ENCODE data around the gene SSR4.

The SSR4 gene

DNA sequence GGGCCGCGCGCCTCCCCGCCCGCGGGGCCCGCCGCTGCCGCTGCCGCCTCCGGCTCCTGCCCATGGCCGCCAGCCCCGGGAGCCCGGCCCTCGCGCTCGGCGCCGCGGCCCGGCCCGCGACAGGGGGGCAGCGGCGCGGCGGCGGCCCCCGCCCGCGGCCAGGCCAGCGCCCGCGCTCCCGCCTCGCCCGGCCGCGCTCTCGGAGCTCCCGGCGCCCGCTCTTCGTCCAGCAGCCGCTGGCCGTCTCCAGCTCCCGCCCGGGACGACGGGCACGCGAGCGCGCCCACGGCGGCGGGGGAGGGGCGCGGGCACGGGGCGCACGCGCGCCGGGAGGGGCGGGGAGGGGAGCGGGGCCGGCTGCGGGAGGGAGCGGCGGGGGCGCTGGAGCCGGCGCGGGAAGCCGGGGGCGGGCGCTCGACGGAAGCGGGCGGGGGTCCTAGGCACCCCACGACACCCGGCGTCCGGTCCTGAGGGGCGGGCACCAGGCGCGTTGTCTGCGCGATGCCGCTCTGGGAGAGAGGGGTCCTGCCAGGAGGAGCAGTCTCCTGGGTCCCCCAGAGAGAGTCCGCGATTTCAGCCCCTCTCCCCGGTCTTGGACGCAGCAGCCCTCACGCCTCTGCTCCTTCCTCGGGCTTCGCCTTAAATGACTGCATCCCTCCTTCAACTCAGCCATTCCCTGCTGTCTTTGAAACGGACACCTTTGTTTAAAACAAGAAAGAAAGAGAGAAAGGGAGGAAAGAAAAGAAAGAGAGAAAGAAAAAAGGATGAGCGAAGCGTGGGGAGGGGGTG is 36.4 kb downstream of the SSR4 start:
- Mint-ChIP-seq H3K27me3 (peaks cover 16% of the 10 kb centered on the region), H3K4me3 (peak overlapping the region; percentile 14), H3K36me3 (no peaks in the 10 kb centered on the region), H3K27ac (no peak overlapping the region), H3K4me1 (peaks cover 6% of the 10 kb centered on the region), H3K9me3 (no peaks in the 10 kb centered on the region)
- DNase-seq (ENCODE audit: low spot score in 2 of 2) (no peak), ATAC-seq (ENCODE audit: low read depth) (no peak)

DNA sequence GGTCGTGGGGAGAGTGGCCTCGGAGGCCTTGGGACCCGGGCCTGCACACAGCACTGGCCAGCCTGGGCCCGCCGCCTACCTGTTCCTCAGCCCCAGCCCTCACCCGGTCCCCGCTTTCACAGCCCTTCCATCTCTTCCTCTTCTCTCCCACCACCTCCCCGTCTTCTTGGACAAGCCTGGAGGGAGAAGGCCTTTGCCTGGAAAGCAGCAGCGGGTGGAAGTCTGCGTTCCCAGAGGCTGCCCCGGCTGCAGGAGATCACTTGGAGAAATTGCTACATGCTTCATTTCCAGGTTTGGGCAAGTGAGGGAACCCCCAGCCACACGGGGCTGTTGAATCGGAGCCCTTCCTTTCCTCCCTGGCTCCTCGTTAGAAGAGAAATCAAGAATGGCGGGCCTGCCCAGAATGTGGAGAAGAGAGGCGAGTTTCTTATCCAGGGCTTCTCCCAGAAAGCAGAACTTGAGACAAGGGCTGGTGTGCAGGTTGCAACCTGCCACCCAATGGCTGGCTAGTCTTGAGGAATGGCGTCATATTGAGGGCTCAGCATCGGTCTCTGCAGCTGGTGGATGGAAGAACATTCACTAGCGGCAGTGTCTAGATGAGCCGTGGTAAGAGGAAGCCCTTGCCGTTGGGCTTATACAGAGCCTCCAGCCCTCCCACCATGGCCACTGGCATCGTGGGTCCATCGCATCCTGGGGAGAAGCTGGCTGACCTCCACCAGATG is 37.1 kb downstream of the SSR4 start:
- H3K4me1 Mint-ChIP-seq, result peaks cover 6% of the 10 kb centered on the region
- H3K27me3 Mint-ChIP-seq, result peaks cover 16% of the 10 kb centered on the region
- no peaks in the 10 kb centered on the region for H3K36me3 Mint-ChIP-seq
- H3K4me3 Mint-ChIP-seq, result peak overlapping the region; percentile 52
- no peaks in the 10 kb centered on the region for H3K9me3 Mint-ChIP-seq
- DNase-seq (ENCODE audit: low spot score in 2 of 2) (no peak), ATAC-seq (ENCODE audit: low read depth) (peak; percentile 27)
- H3K27ac Mint-ChIP-seq, result no peak overlapping the region

DNA sequence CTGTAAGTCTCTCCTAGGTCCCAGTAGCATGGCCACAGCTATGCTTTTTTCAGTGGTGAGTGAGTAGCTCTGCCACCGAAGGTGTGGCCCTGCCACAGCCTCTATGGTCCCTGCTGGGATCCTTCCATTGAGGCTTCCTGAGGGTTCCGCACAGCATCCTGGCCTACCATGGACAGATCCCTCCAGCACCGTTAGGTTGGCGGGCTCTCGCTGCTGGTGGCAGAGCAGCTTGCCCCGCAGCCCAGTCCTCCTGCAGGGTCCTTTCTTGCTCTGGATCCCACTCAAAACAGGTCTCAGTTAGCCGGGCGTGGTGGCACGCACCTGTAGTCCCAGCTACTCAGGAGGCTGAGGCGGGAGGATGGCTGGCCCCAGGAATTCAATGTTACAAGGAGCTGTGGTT is 38.3 kb downstream of the SSR4 start:
- H3K4me3 Mint-ChIP-seq, result no peak overlapping the region
- H3K27me3 Mint-ChIP-seq, result peaks cover 11% of the 10 kb centered on the region
- H3K27ac Mint-ChIP-seq, result no peak overlapping the region
- H3K36me3 Mint-ChIP-seq, result no peaks in the 10 kb centered on the region
- ATAC-seq (ENCODE audit: low read depth) (no peak), DNase-seq (ENCODE audit: low spot score in 2 of 2) (no peak)
- H3K9me3 Mint-ChIP-seq, result no peaks in the 10 kb centered on the region
- peaks cover 3% of the 10 kb centered on the region for H3K4me1 Mint-ChIP-seq

DNA sequence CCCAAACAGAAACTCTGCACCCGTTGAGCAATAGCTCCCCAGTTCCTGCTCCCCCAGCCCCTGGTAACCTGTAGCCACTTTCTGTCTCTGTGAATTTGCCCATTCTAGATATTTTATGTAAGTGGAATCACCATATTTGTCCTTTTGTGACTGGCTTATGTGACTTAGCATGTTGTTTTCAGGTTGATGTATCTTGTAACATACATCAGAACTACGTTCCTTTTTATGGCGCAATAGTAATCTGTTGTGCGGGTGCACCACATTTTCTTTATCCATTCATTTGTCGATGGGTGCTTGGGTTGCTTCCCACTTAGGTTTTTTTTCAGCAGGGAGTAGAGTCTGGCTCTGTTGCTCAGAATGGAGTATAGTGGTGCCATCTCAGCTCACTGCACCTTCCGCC is 42.5 kb downstream of the SSR4 start:
- Mint-ChIP-seq H3K4me1 (no peaks in the 10 kb centered on the region), H3K9me3 (no peaks in the 10 kb centered on the region), H3K4me3 (no peak overlapping the region), H3K27me3 (peaks cover 6% of the 10 kb centered on the region), H3K27ac (no peak overlapping the region), H3K36me3 (no peaks in the 10 kb centered on the region)
- ATAC-seq (ENCODE audit: low read depth) (no peak), DNase-seq (ENCODE audit: low spot score in 2 of 2) (no peak)

DNA sequence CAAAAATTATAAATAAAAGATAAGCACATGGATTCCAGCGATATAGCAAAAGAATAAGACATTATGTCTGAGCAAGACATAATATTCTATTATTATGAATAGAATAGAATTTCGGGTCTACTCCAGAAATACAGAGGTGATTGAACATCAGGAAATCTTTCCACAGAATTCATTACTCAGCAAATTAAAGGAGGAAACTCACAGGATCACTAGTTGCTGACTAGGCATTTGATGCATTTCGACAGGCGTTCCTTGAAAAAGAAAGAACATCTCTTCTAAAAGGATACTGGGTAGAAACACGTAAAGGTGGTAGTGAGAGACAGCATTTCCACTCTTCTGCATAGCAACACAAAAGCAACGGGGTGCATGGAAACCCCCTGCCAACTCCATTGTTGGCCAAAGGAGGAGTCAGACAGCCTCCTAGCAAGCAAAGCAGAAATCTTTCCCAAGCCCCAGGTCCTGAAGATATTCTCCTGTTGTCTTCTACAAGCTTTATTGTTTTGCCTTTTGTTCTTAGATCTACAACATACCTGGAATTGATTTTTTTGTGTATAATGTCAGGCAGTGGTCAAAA is 50.1 kb downstream of the SSR4 start:
- H3K4me3 Mint-ChIP-seq, result no peak overlapping the region
- no peak for DNase-seq (ENCODE audit: low spot score in 2 of 2)
- no peaks in the 10 kb centered on the region for H3K4me1 Mint-ChIP-seq
- H3K9me3 Mint-ChIP-seq, result no peaks in the 10 kb centered on the region
- ATAC-seq (ENCODE audit: low read depth), result peak; percentile 66
- H3K27me3 Mint-ChIP-seq, result peaks cover 6% of the 10 kb centered on the region
- no peaks in the 10 kb centered on the region for H3K36me3 Mint-ChIP-seq
- H3K27ac Mint-ChIP-seq, result no peak overlapping the region

DNA sequence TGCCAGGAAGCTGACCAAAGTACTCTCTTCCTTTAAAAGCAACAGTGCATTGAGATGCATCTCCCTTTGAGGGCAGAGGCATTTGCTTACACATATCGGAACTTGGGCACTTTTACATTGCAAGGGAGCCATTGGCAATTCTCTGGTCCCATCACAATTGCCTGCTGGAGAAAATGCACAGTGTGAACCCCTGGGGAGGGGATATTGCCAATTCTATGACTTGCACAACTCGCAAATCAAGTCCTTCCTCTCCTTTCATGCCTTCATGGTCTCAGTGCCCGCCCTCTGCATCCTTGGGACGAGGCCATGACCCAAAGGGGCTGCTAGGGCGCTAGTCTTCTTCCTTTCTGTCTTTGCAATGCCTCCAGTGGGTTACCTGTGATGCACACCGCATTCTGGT is 50.7 kb downstream of the SSR4 start:
- no peak overlapping the region for H3K27ac Mint-ChIP-seq
- DNase-seq (ENCODE audit: low spot score in 2 of 2) (no peak), ATAC-seq (ENCODE audit: low read depth) (no peak)
- no peaks in the 10 kb centered on the region for H3K4me1 Mint-ChIP-seq
- no peaks in the 10 kb centered on the region for H3K9me3 Mint-ChIP-seq
- H3K4me3 Mint-ChIP-seq, result no peak overlapping the region
- no peaks in the 10 kb centered on the region for H3K36me3 Mint-ChIP-seq
- H3K27me3 Mint-ChIP-seq, result peaks cover 6% of the 10 kb centered on the region

DNA sequence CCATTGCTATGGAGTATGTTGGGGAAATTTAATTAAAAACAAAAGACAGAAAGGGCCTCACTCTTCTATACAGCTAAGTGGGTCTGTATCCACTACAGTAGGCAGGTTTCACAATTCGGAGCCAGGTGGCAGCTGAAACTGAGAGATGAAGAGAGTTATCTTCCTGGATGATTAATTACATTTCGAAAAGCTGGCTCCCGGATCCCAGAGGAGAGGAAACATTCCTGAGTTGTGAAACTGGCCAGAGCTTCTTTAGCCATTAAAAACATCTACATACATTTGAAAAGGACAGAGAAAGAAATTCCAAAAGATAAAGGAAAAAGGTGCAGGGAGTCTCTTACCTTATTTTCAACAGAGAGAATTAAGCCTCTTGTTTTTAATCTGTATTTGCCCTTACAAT is 51.4 kb downstream of the SSR4 start:
- Mint-ChIP-seq H3K27me3 (peaks cover 6% of the 10 kb centered on the region), H3K4me3 (no peak overlapping the region)
- no peak for DNase-seq (ENCODE audit: low spot score in 2 of 2)

More for the DNA sequence above, 51.4 kb downstream of the SSR4 start:
- no peaks in the 10 kb centered on the region for H3K4me1 Mint-ChIP-seq
- no peak overlapping the region for H3K27ac Mint-ChIP-seq
- H3K36me3 Mint-ChIP-seq, result no peaks in the 10 kb centered on the region
- no peak for ATAC-seq (ENCODE audit: low read depth)
- H3K9me3 Mint-ChIP-seq, result no peaks in the 10 kb centered on the region

Measured in memory B cell (primary cell).